GM23338 (cell line): ENCODE data around the gene AP4E1.

ENCODE experiments used
- EZH2 ChIP-seq: fragments of 200-600 bp; sonication (generic); IDR thresholded peaks from one replicate; pipeline ENCODE4 v1.8.0; 2017; ENCODE audit warnings: antibody characterized with exemption, mild to moderate bottlenecking, low read depth; ENCODE audit not compliant: unreplicated experiment
- POLR2AphosphoS5 ChIP-seq: IDR thresholded peaks from 2 replicates; pipeline ENCODE4 v1.6.1; 2016; ENCODE audit warnings: antibody characterized with exemption, low read depth
- TF ChIP-seq, protein P1 (sequence below), 2 experiments: fragments of 200-600 bp in 1 of 2; sonication (generic) in 1 of 2; conservative IDR thresholded peaks; 2 replicates each; pipeline versions ENCODE4 v1.5.1 to v1.6.1; 2016 to 2017; ENCODE audit warnings: antibody characterized with exemption in 2 of 2, low read depth in 2 of 2, mild to moderate bottlenecking in 2 of 2, moderate library complexity in 1 of 2

DNA sequence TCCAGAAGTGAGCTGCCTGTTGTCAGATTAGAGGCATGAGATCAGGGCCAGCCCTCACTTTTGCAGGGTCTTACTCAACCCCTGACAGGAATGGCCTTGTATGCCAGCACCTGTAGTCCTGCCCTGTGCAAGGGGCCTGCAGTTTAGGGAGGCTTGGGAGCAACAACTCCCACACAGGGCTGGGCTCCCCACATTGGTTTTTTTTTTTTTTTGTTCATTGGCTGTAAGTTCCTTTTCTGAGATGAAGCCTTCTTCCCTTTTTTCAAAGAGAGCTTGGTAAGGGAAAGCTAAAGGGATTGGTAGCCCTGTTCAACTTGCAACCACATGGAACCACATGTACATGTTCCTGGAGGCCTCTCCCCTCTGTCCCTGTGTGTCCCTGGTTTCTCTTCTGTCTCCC, 139.8 kb downstream of the AP4E1 start:
- TF ChIP-seq, protein P1, sequence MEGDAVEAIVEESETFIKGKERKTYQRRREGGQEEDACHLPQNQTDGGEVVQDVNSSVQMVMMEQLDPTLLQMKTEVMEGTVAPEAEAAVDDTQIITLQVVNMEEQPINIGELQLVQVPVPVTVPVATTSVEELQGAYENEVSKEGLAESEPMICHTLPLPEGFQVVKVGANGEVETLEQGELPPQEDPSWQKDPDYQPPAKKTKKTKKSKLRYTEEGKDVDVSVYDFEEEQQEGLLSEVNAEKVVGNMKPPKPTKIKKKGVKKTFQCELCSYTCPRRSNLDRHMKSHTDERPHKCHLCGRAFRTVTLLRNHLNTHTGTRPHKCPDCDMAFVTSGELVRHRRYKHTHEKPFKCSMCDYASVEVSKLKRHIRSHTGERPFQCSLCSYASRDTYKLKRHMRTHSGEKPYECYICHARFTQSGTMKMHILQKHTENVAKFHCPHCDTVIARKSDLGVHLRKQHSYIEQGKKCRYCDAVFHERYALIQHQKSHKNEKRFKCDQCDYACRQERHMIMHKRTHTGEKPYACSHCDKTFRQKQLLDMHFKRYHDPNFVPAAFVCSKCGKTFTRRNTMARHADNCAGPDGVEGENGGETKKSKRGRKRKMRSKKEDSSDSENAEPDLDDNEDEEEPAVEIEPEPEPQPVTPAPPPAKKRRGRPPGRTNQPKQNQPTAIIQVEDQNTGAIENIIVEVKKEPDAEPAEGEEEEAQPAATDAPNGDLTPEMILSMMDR (conservative IDR thresholded peaks at IDR 0.05; ENCODE audit: low read depth in 2 of 2): no peak
- TF ChIP-seq EZH2 (no peak), POLR2AphosphoS5 (no peak)
